ENCODE data around the gene PLG. TPM values are rescaled to one million over a fixed set of nuclear protein-coding genes. Genes with fewer than 3 reads are reported as not detected.
"Not testable (repeated sequence)": the region's sequence is repeated elsewhere in the genome, so short reads cannot be mapped to it uniquely, and the experiment has no call there.

Gene PLG
- total RNA-seq, 1 donor from 2014 or later, result 0.40 TPM

DNA sequence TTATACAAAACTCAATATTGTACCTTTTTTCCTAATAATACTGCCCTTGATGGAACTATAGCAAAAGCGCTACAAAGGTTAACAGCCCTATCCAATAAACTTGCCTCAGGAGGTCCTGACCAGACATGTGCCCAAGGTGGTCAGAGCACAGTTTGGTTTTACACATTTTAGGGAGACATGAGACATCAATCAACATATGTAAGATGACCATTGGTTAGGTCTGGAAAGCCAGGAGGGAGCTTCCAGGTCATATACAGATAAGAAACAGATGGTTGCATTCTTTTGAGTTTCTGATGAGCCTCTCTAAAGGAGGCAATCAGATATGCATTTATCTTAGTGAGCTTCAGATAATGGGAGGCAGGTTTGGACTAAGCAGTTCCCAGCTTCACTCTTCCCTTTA, 91.6 kb downstream of the PLG start:
- intact Hi-C loops (cut with DNase I), result no loop called here
- DNase-seq (no peak), ATAC-seq (ENCODE audit: poor library complexity) (no peak)

DNA sequence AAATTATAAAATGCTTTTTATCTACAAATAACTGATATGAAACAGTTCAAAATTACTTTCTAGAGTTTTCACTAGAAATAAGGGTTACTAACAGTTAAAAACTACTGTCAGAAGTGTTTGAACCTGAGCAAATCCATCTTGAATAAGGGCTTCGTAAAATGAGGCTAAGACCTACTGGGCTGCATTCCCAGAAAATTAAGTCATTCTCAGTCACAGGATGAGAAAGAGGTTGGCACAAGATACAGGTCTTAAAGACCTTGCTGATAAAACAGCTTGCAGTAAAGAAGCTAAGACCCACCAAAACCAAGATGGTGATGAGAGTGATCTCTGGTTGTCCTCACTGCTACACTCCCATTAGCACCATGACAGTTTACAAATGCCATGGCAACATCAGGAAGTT, 93.7 kb downstream of the PLG start:
- ATAC-seq (ENCODE audit: poor library complexity) (no peak), DNase-seq (no peak)
- intact Hi-C loops (cut with DNase I), result no loop called here

- DNase-seq (no peak), ATAC-seq (ENCODE audit: poor library complexity) (no peak)
- intact Hi-C loops (cut with DNase I), result no loop called here
Measured at GRCh38 chr6:160798625-160799024, 96.6 kb downstream of the PLG start.

GRCh38 chr6:160799801-160800506, 97.9 kb downstream of the PLG start:
- DNase-seq (no peak), ATAC-seq (ENCODE audit: poor library complexity) (no peak)
- intact Hi-C loops (cut with DNase I), result no loop called here

DNA sequence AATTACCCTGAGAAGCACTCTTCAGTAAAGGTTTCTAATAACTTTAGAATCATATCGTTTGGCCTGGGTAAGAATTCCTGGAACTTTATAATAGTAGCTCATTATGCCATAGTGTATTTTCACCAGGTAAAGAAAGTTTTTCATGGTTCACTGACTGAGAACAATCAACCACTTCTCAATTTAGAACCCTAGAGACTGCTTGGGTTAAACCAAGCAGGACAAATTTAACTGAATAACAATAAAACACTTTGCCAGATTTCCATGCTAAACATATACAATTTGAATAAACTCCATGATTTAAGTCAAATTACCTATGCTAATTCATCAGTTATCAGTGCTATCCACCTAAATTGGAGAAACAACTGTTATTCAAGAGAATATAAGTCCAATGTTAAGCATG, 99.4 kb downstream of the PLG start:
- DNase-seq (no peak), ATAC-seq (ENCODE audit: poor library complexity) (no peak)
- intact Hi-C loops (cut with DNase I), result no loop called here

GRCh38 chr6:160802049-160802448, 100.0 kb downstream of the PLG start:
- DNase-seq; intact Hi-C loops (cut with DNase I); ATAC-seq (ENCODE audit: poor library complexity): not testable (repeated sequence)

Other genes with a start within 250 kb of the PLG start
- not detected for gene LPA, start 38.0 kb upstream of the PLG start, total RNA-seq

Data from Right ventricle myocardium superior (tissue), 1 donor.